HEK293 (cell line): ENCODE measurements around the gene NCAPG2.

Experiments
- CTCF ChIP-seq: fragments of 450-650 bp; formaldehyde crosslinking; IDR thresholded peaks from 2 replicates; pipeline ENCODE4 v1.5.1; 2016; ENCODE audit warnings: missing biosample characterization, missing genetic modification characterization
- KLF10 ChIP-seq: fragments of 450-650 bp; IDR thresholded peaks from 2 replicates; pipeline ENCODE4 v1.5.1; 2018; ENCODE audit warnings: missing biosample characterization, mild to moderate bottlenecking, missing genetic modification characterization
- PATZ1 ChIP-seq: fragments of 450-650 bp; formaldehyde crosslinking; IDR thresholded peaks from 2 replicates; pipeline ENCODE4 v1.5.1; 2016; ENCODE audit warnings: missing biosample characterization, missing genetic modification characterization
- YY1 ChIP-seq: fragments of 450-650 bp; formaldehyde crosslinking; IDR thresholded peaks from 2 replicates; pipeline ENCODE4 v1.5.1; 2018; ENCODE audit warnings: missing biosample characterization, missing genetic modification characterization
- ZBTB20 ChIP-seq: fragments of 450-650 bp; formaldehyde crosslinking; IDR thresholded peaks from 2 replicates; pipeline ENCODE4 v1.5.1; 2016; ENCODE audit warnings: missing biosample characterization, missing genetic modification characterization
- ZFP37 ChIP-seq: fragments of 450-650 bp; formaldehyde crosslinking; IDR thresholded peaks from 2 replicates; pipeline ENCODE4 v1.5.1; 2016; ENCODE audit warnings: missing biosample characterization, missing genetic modification characterization
- ZNF274 ChIP-seq, 2 experiments: fragments of 200-500 bp in 1 of 2; fragments of 450-650 bp in 1 of 2; sonication (Bioruptor generic) in 1 of 2; formaldehyde crosslinking in 1 of 2; IDR thresholded peaks; 2 replicates each; pipeline versions ENCODE4 v1.5.1 to v1.6.1; 2014 to 2016; ENCODE audit warnings: borderline replicate concordance in 1 of 2, inconsistent platforms in 1 of 2, low read length in 1 of 2, missing biosample characterization in 1 of 2, missing genetic modification characterization in 1 of 2
- ZNF76 ChIP-seq: fragments of 450-650 bp; formaldehyde crosslinking; IDR thresholded peaks from 2 replicates; pipeline ENCODE4; 2016; ENCODE audit warnings: low read depth, missing biosample characterization, missing genetic modification characterization, borderline replicate concordance
- ZXDB ChIP-seq: fragments of 450-650 bp; formaldehyde crosslinking; IDR thresholded peaks from 2 replicates; pipeline ENCODE4 v1.5.1; 2016; ENCODE audit warnings: missing biosample characterization, missing genetic modification characterization
- TF ChIP-seq, protein P1 (sequence below): fragments of 450-650 bp; formaldehyde crosslinking; IDR thresholded peaks from 2 replicates; pipeline ENCODE4 v1.5.1; 2016; ENCODE audit warnings: missing biosample characterization, missing genetic modification characterization

DNA sequence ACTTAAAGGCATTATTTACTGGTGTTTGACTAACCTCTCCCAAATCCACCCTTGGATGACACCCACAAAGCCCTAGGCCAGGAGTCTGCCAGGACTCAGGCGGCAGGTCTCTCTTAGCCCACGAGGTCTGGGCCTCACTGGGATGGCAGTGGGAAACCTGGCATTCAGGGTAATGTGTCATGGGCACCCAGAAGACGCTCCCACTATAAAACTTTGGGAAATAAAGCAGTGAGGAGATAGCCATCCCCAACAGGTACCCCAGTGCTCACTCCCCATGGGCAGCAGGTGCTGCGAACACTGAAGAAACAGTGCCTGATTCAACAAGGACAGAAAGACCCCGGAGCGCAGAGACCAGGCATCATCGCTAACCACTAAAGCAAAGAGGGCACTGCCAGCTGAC lies 102.6 kb downstream of the NCAPG2 start:
- no peak for TF ChIP-seq ZNF274 (IDR thresholded peaks at IDR 0.05; ENCODE audit: low read length)
- TF ChIP-seq ZNF274 (tag by site-specific recombination; IDR thresholded peaks at IDR 0.05; ENCODE audit: borderline replicate concordance), result no peak
- no peak for TF ChIP-seq CTCF (tag by site-specific recombination)
- no peak for TF ChIP-seq ZFP37 (tag by site-specific recombination)
- TF ChIP-seq YY1 (tag by site-specific recombination), result no peak
- no peak for TF ChIP-seq ZNF76 (tag by site-specific recombination)
- TF ChIP-seq, protein P1, sequence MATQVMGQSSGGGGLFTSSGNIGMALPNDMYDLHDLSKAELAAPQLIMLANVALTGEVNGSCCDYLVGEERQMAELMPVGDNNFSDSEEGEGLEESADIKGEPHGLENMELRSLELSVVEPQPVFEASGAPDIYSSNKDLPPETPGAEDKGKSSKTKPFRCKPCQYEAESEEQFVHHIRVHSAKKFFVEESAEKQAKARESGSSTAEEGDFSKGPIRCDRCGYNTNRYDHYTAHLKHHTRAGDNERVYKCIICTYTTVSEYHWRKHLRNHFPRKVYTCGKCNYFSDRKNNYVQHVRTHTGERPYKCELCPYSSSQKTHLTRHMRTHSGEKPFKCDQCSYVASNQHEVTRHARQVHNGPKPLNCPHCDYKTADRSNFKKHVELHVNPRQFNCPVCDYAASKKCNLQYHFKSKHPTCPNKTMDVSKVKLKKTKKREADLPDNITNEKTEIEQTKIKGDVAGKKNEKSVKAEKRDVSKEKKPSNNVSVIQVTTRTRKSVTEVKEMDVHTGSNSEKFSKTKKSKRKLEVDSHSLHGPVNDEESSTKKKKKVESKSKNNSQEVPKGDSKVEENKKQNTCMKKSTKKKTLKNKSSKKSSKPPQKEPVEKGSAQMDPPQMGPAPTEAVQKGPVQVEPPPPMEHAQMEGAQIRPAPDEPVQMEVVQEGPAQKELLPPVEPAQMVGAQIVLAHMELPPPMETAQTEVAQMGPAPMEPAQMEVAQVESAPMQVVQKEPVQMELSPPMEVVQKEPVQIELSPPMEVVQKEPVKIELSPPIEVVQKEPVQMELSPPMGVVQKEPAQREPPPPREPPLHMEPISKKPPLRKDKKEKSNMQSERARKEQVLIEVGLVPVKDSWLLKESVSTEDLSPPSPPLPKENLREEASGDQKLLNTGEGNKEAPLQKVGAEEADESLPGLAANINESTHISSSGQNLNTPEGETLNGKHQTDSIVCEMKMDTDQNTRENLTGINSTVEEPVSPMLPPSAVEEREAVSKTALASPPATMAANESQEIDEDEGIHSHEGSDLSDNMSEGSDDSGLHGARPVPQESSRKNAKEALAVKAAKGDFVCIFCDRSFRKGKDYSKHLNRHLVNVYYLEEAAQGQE (tag by site-specific recombination), result no peak
- no peak for TF ChIP-seq ZBTB20 (tag by site-specific recombination)
- no peak for TF ChIP-seq PATZ1
- no peak for TF ChIP-seq ZXDB (tag by site-specific recombination)
- no peak for TF ChIP-seq KLF10 (tag by site-specific recombination)
